ENCODE measurements around the gene RNF112.
A peak's percentile ranks its signal among the peaks of the same experiment; 100 is the strongest.
"Not testable (repeated sequence)": the region's sequence is repeated elsewhere in the genome, so short reads cannot be mapped to it uniquely, and the experiment has no call there.

Gene RNF112

GRCh38 chr17:19426631-19427030 lies 15.6 kb downstream of the RNF112 start:
- in situ Hi-C loops (cut with MboI; ENCODE audit: low pct_unique_long_range_greater_than_20kb, low sequenced_read_pairs): no loop called here
- DNase-seq: no peak

GRCh38 chr17:19431691-19432090 lies 20.7 kb downstream of the RNF112 start:
- in situ Hi-C loops (cut with MboI; ENCODE audit: low pct_unique_long_range_greater_than_20kb, low sequenced_read_pairs): no loop called here

GRCh38 chr17:19433255-19433654 lies 22.2 kb downstream of the RNF112 start:
- no peak for DNase-seq
- in situ Hi-C loops (cut with MboI; ENCODE audit: low pct_unique_long_range_greater_than_20kb, low sequenced_read_pairs): no loop called here

More at GRCh38 chr17:19431691-19432090, 20.7 kb downstream of the RNF112 start:
- DNase-seq: no peak

GRCh38 chr17:19433727-19434340 lies 22.8 kb downstream of the RNF112 start:
- DNase-seq: no peak
- in situ Hi-C loops (cut with MboI; ENCODE audit: low pct_unique_long_range_greater_than_20kb, low sequenced_read_pairs): no loop called here

- DNase-seq: no peak
- in situ Hi-C loops (cut with MboI; ENCODE audit: low pct_unique_long_range_greater_than_20kb, low sequenced_read_pairs): loop anchor here (10.0 kb wide), 1 partner anchor 76 kb away; the partner anchor contains the start of gene B9D1
These were observed 29.4 kb downstream of the RNF112 start for GRCh38 chr17:19440421-19440820.

- not testable (repeated sequence) for DNase-seq
- in situ Hi-C loops (cut with MboI; ENCODE audit: low pct_unique_long_range_greater_than_20kb, low sequenced_read_pairs): loop anchor here (10.0 kb wide), 1 partner anchor 76 kb away; the partner anchor contains the start of gene B9D1
These were observed 30.3 kb downstream of the RNF112 start for GRCh38 chr17:19441288-19441687.

- no peak for DNase-seq
- in situ Hi-C loops (cut with MboI; ENCODE audit: low pct_unique_long_range_greater_than_20kb, low sequenced_read_pairs): loop anchor here (10.0 kb wide), 1 partner anchor 78 kb away; the partner anchor contains the start of gene B9D1
These were observed 31.7 kb downstream of the RNF112 start for GRCh38 chr17:19442731-19443130.

GRCh38 chr17:19443148-19443547 lies 32.1 kb downstream of the RNF112 start:
- no peak for DNase-seq
- in situ Hi-C loops (cut with MboI; ENCODE audit: low pct_unique_long_range_greater_than_20kb, low sequenced_read_pairs): loop anchor here (10.0 kb wide), 1 partner anchor 78 kb away; the partner anchor contains the start of gene B9D1

GRCh38 chr17:19445105-19445504 lies 34.1 kb downstream of the RNF112 start:
- DNase-seq: no peak
- in situ Hi-C loops (cut with MboI; ENCODE audit: low pct_unique_long_range_greater_than_20kb, low sequenced_read_pairs): loop anchor here (10.0 kb wide), 1 partner anchor 80 kb away; the partner anchor contains the start of gene B9D1

GRCh38 chr17:19446577-19446976 lies 35.5 kb downstream of the RNF112 start:
- in situ Hi-C loops (cut with MboI; ENCODE audit: low pct_unique_long_range_greater_than_20kb, low sequenced_read_pairs): loop anchor here (10.0 kb wide), 1 partner anchor 82 kb away; the partner anchor contains the start of gene B9D1
- DNase-seq: not testable (repeated sequence)

- in situ Hi-C loops (cut with MboI; ENCODE audit: low pct_unique_long_range_greater_than_20kb, low sequenced_read_pairs): loop anchor here (10.0 kb wide), 1 partner anchor 82 kb away; the partner anchor contains the start of gene B9D1
- peak; percentile 84 for DNase-seq
These were observed 36.1 kb downstream of the RNF112 start for GRCh38 chr17:19447085-19447583.

GRCh38 chr17:19448341-19449268 lies 37.6 kb downstream of the RNF112 start:
- in situ Hi-C loops (cut with MboI; ENCODE audit: low pct_unique_long_range_greater_than_20kb, low sequenced_read_pairs): loop anchor here (10.0 kb wide), 1 partner anchor 84 kb away; the partner anchor contains the start of gene B9D1

GRCh38 chr17:19449656-19450055 lies 38.6 kb downstream of the RNF112 start:
- in situ Hi-C loops (cut with MboI; ENCODE audit: low pct_unique_long_range_greater_than_20kb, low sequenced_read_pairs): loop anchor here (10.0 kb wide), 1 partner anchor 85 kb away; the partner anchor contains the start of gene B9D1
- no peak for DNase-seq

More at GRCh38 chr17:19448341-19449268, 37.6 kb downstream of the RNF112 start:
- no peak for DNase-seq

GRCh38 chr17:19453296-19453695 lies 42.3 kb downstream of the RNF112 start:
- in situ Hi-C loops (cut with MboI; ENCODE audit: low pct_unique_long_range_greater_than_20kb, low sequenced_read_pairs): no loop called here
- DNase-seq: no peak

GRCh38 chr17:19454074-19454473 lies 43.0 kb downstream of the RNF112 start:
- DNase-seq: no peak
- in situ Hi-C loops (cut with MboI; ENCODE audit: low pct_unique_long_range_greater_than_20kb, low sequenced_read_pairs): no loop called here

GRCh38 chr17:19456016-19456927 lies 45.2 kb downstream of the RNF112 start:
- DNase-seq: no peak
- in situ Hi-C loops (cut with MboI; ENCODE audit: low pct_unique_long_range_greater_than_20kb, low sequenced_read_pairs): no loop called here

- in situ Hi-C loops (cut with MboI; ENCODE audit: low pct_unique_long_range_greater_than_20kb, low sequenced_read_pairs): no loop called here
These were observed 46.0 kb downstream of the RNF112 start for GRCh38 chr17:19457046-19457445.

GRCh38 chr17:19457830-19458271 lies 46.8 kb downstream of the RNF112 start:
- in situ Hi-C loops (cut with MboI; ENCODE audit: low pct_unique_long_range_greater_than_20kb, low sequenced_read_pairs): no loop called here
- no peak for DNase-seq

More at GRCh38 chr17:19457046-19457445, 46.0 kb downstream of the RNF112 start:
- no peak for DNase-seq

Measured in KBM-7 (cell line).